ENCODE data around the gene PCDH20.

GRCh38 chr13:61415749-61416148 lies at the start of gene PCDH20:
- no peak for TF ChIP-seq CTCF (IDR thresholded peaks at IDR 0.05)
- no peak for TF ChIP-seq POLR2A (IDR thresholded peaks at IDR 0.05)

Measured in lower leg skin (tissue), 3 donors.